ENCODE measurements around the gene LCN9. TPM values are rescaled to one million over a fixed set of nuclear protein-coding genes. Genes with fewer than 3 reads are reported as not detected.
"Not testable (repeated sequence)": the region's sequence is repeated elsewhere in the genome, so short reads cannot be mapped to it uniquely, and the experiment has no call there.

LCN9 gene
- total RNA-seq, 1 donor from 2014 or later = not detected

- intact Hi-C loops (cut with micrococcal nuclease) = no loop called here
- H3K27me3 Mint-ChIP-seq (ENCODE audit: low read depth) = no peaks in the 10 kb centered on the region
- H3K27ac Mint-ChIP-seq = no peak overlapping the region
- no peaks in the 10 kb centered on the region for H3K36me3 Mint-ChIP-seq (ENCODE audit: low read depth)
- no peaks in the 10 kb centered on the region for H3K4me1 Mint-ChIP-seq (ENCODE audit: low read depth)
- H3K9me3 Mint-ChIP-seq = no peaks in the 10 kb centered on the region
- H3K4me3 Mint-ChIP-seq (ENCODE audit: low read depth) = no peak overlapping the region
- no peak for DNase-seq (ENCODE audit: low spot score)
Observed at GRCh38 chr9:135657416-135657815, 5.7 kb upstream of the LCN9 start.

GRCh38 chr9:135659252-135659651, 3.9 kb upstream of the LCN9 start:
- Mint-ChIP-seq H3K27ac (no peak overlapping the region), H3K36me3 (ENCODE audit: low read depth) (no peaks in the 10 kb centered on the region), H3K4me1 (ENCODE audit: low read depth) (no peaks in the 10 kb centered on the region), H3K27me3 (ENCODE audit: low read depth) (no peaks in the 10 kb centered on the region), H3K9me3 (no peaks in the 10 kb centered on the region), H3K4me3 (ENCODE audit: low read depth) (no peak overlapping the region)
- intact Hi-C loops (cut with micrococcal nuclease) = no loop called here
- no peak for DNase-seq (ENCODE audit: low spot score)

- H3K27ac Mint-ChIP-seq = no peak overlapping the region
- H3K4me3 Mint-ChIP-seq (ENCODE audit: low read depth) = no peak overlapping the region
- H3K4me1 Mint-ChIP-seq (ENCODE audit: low read depth) = no peaks in the 10 kb centered on the region
- intact Hi-C loops (cut with micrococcal nuclease) = no loop called here
- no peaks in the 10 kb centered on the region for H3K9me3 Mint-ChIP-seq
- H3K36me3 Mint-ChIP-seq (ENCODE audit: low read depth) = no peaks in the 10 kb centered on the region
- no peak for DNase-seq (ENCODE audit: low spot score)
- H3K27me3 Mint-ChIP-seq (ENCODE audit: low read depth) = no peaks in the 10 kb centered on the region
Observed at GRCh38 chr9:135660407-135660806, 2.7 kb upstream of the LCN9 start.

GRCh38 chr9:135661816-135662560, 1.1 kb upstream of the LCN9 start:
- H3K27me3 Mint-ChIP-seq (ENCODE audit: low read depth) = no peaks in the 10 kb centered on the region
- no peak for DNase-seq (ENCODE audit: low spot score)
- H3K4me1 Mint-ChIP-seq (ENCODE audit: low read depth) = no peaks in the 10 kb centered on the region
- no peak overlapping the region for H3K27ac Mint-ChIP-seq
- no peaks in the 10 kb centered on the region for H3K9me3 Mint-ChIP-seq
- intact Hi-C loops (cut with micrococcal nuclease) = no loop called here
- H3K4me3 Mint-ChIP-seq (ENCODE audit: low read depth) = no peak overlapping the region
- H3K36me3 Mint-ChIP-seq (ENCODE audit: low read depth) = no peaks in the 10 kb centered on the region

- H3K4me1 Mint-ChIP-seq (ENCODE audit: low read depth) = no peaks in the 10 kb centered on the region
- DNase-seq (ENCODE audit: low spot score) = no peak
- no peak overlapping the region for H3K27ac Mint-ChIP-seq
- intact Hi-C loops (cut with micrococcal nuclease) = no loop called here
- H3K36me3 Mint-ChIP-seq (ENCODE audit: low read depth) = no peaks in the 10 kb centered on the region
- H3K27me3 Mint-ChIP-seq (ENCODE audit: low read depth) = no peaks in the 10 kb centered on the region
- no peaks in the 10 kb centered on the region for H3K9me3 Mint-ChIP-seq
- no peak overlapping the region for H3K4me3 Mint-ChIP-seq (ENCODE audit: low read depth)
Observed at GRCh38 chr9:135663451-135663770, 302 bp downstream of the LCN9 start.

- Mint-ChIP-seq H3K4me3 (ENCODE audit: low read depth) (no peak overlapping the region), H3K36me3 (ENCODE audit: low read depth) (no peaks in the 10 kb centered on the region), H3K4me1 (ENCODE audit: low read depth) (no peaks in the 10 kb centered on the region), H3K27me3 (ENCODE audit: low read depth) (no peaks in the 10 kb centered on the region), H3K27ac (no peak overlapping the region), H3K9me3 (no peaks in the 10 kb centered on the region)
- intact Hi-C loops (cut with micrococcal nuclease) = no loop called here
- DNase-seq (ENCODE audit: low spot score) = no peak
Observed at GRCh38 chr9:135663857-135664256, 748 bp downstream of the LCN9 start.

GRCh38 chr9:135664266-135664665, 1.2 kb downstream of the LCN9 start:
- H3K36me3 Mint-ChIP-seq (ENCODE audit: low read depth) = no peaks in the 10 kb centered on the region
- H3K27me3 Mint-ChIP-seq (ENCODE audit: low read depth) = no peaks in the 10 kb centered on the region
- no peak overlapping the region for H3K27ac Mint-ChIP-seq
- H3K9me3 Mint-ChIP-seq = no peaks in the 10 kb centered on the region
- H3K4me3 Mint-ChIP-seq (ENCODE audit: low read depth) = no peak overlapping the region
- DNase-seq (ENCODE audit: low spot score) = no peak
- no peaks in the 10 kb centered on the region for H3K4me1 Mint-ChIP-seq (ENCODE audit: low read depth)
- intact Hi-C loops (cut with micrococcal nuclease) = no loop called here

- no peak overlapping the region for H3K4me3 Mint-ChIP-seq (ENCODE audit: low read depth)
- H3K27ac Mint-ChIP-seq = no peak overlapping the region
- intact Hi-C loops (cut with micrococcal nuclease) = no loop called here
- DNase-seq (ENCODE audit: low spot score) = no peak
- H3K36me3 Mint-ChIP-seq (ENCODE audit: low read depth) = no peaks in the 10 kb centered on the region
- no peaks in the 10 kb centered on the region for H3K4me1 Mint-ChIP-seq (ENCODE audit: low read depth)
- H3K27me3 Mint-ChIP-seq (ENCODE audit: low read depth) = no peaks in the 10 kb centered on the region
- H3K9me3 Mint-ChIP-seq = no peaks in the 10 kb centered on the region
Observed at GRCh38 chr9:135664801-135665794, 2.0 kb downstream of the LCN9 start.

GRCh38 chr9:135665795-135666189, 2.7 kb downstream of the LCN9 start:
- H3K27ac Mint-ChIP-seq = no peak overlapping the region
- H3K9me3 Mint-ChIP-seq = no peaks in the 10 kb centered on the region
- intact Hi-C loops (cut with micrococcal nuclease) = no loop called here
- no peaks in the 10 kb centered on the region for H3K36me3 Mint-ChIP-seq (ENCODE audit: low read depth)
- no peaks in the 10 kb centered on the region for H3K27me3 Mint-ChIP-seq (ENCODE audit: low read depth)
- H3K4me1 Mint-ChIP-seq (ENCODE audit: low read depth) = no peaks in the 10 kb centered on the region
- DNase-seq (ENCODE audit: low spot score) = no peak
- no peak overlapping the region for H3K4me3 Mint-ChIP-seq (ENCODE audit: low read depth)

- Mint-ChIP-seq H3K27me3 (ENCODE audit: low read depth) (no peaks in the 10 kb centered on the region), H3K36me3 (ENCODE audit: low read depth) (no peaks in the 10 kb centered on the region), H3K4me3 (ENCODE audit: low read depth) (no peak overlapping the region), H3K9me3 (no peaks in the 10 kb centered on the region), H3K27ac (no peak overlapping the region), H3K4me1 (ENCODE audit: low read depth) (no peaks in the 10 kb centered on the region)
- DNase-seq (ENCODE audit: low spot score) = no peak
- intact Hi-C loops (cut with micrococcal nuclease) = no loop called here
Observed at GRCh38 chr9:135666534-135667462, 3.7 kb downstream of the LCN9 start.

GRCh38 chr9:135667463-135668001, 4.4 kb downstream of the LCN9 start:
- no peaks in the 10 kb centered on the region for H3K9me3 Mint-ChIP-seq
- intact Hi-C loops (cut with micrococcal nuclease) = no loop called here
- H3K27me3 Mint-ChIP-seq (ENCODE audit: low read depth) = no peaks in the 10 kb centered on the region
- H3K4me1 Mint-ChIP-seq (ENCODE audit: low read depth) = no peaks in the 10 kb centered on the region
- no peak for DNase-seq (ENCODE audit: low spot score)
- H3K27ac Mint-ChIP-seq = no peak overlapping the region
- H3K36me3 Mint-ChIP-seq (ENCODE audit: low read depth) = no peaks in the 10 kb centered on the region
- H3K4me3 Mint-ChIP-seq (ENCODE audit: low read depth) = no peak overlapping the region

GRCh38 chr9:135669018-135669417, 5.9 kb downstream of the LCN9 start:
- H3K4me1 Mint-ChIP-seq (ENCODE audit: low read depth); H3K27ac Mint-ChIP-seq; H3K4me3 Mint-ChIP-seq (ENCODE audit: low read depth); H3K36me3 Mint-ChIP-seq (ENCODE audit: low read depth); H3K27me3 Mint-ChIP-seq (ENCODE audit: low read depth); DNase-seq (ENCODE audit: low spot score); intact Hi-C loops (cut with micrococcal nuclease); H3K9me3 Mint-ChIP-seq: not testable (repeated sequence)
